Epithelial cell of proximal tubule (primary cell): Measurements from ENCODE around the gene AOPEP. TPM values are rescaled to one million over a fixed set of nuclear protein-coding genes. Genes with fewer than 3 reads are reported as not detected.
A peak's percentile ranks its signal among the peaks of the same experiment; 100 is the strongest.

Source experiments
- DNase-seq: peaks from one replicate; pipeline ENCODE4 v3.0.0-alpha.2; 2011; ENCODE audit warnings: low read depth
- H3K4me3 ChIP-seq: 2 replicates; pipeline ENCODE4 v1.5.1; 2011; ENCODE audit warnings: low read depth, mild to moderate bottlenecking, low read length
- CTCF ChIP-seq: conservative IDR thresholded peaks from 2 replicates; pipeline ENCODE4 v1.5.1; 2012; ENCODE audit warnings: low read depth, mild to moderate bottlenecking, low read length
- total RNA-seq: library from RNA; depleted of rRNA; stranded (reverse); fragments of >200 nt; gene quantifications from 2 replicates; pipeline ENCODE4 v1.2.3, GENCODE V29; 2015

AOPEP gene
- total RNA-seq, 1 donor from 2014 or later, result 27.0 TPM

- no peak overlapping the region for H3K4me3 ChIP-seq
- no peak for DNase-seq
- TF ChIP-seq CTCF, result peak; percentile 58
These were observed 361.3 kb downstream of the AOPEP start for GRCh38 chr9:95087659-95088242.

GRCh38 chr9:95088421-95089161 is 362.1 kb downstream of the AOPEP start:
- no peak overlapping the region for H3K4me3 ChIP-seq
- DNase-seq, result no peak
- no peak for TF ChIP-seq CTCF

- DNase-seq, result no peak
- TF ChIP-seq CTCF, result no peak
- no peak overlapping the region for H3K4me3 ChIP-seq
These were observed 362.9 kb downstream of the AOPEP start for GRCh38 chr9:95089257-95090022.

GRCh38 chr9:95090023-95090791 is 363.7 kb downstream of the AOPEP start:
- no peak overlapping the region for H3K4me3 ChIP-seq
- TF ChIP-seq CTCF, result no peak
- no peak for DNase-seq

GRCh38 chr9:95090871-95091577 is 364.5 kb downstream of the AOPEP start:
- no peak overlapping the region for H3K4me3 ChIP-seq
- DNase-seq, result no peak
- no peak for TF ChIP-seq CTCF

GRCh38 chr9:95091601-95092261 is 365.2 kb downstream of the AOPEP start:
- DNase-seq, result peak; percentile 74
- TF ChIP-seq CTCF, result no peak
- H3K4me3 ChIP-seq, result no peak overlapping the region
